GM12873 (cell line): ENCODE data around the gene ABI3.

Experiments used
- TF ChIP-seq, protein P1 (sequence below): IDR thresholded peaks from 2 replicates; pipeline ENCODE4 v1.5.1; 2012; ENCODE audit warnings: low read depth, mild to moderate bottlenecking, moderate library complexity, low read length, control low read depth; ENCODE audit not compliant: insufficient read depth; ENCODE audit errors: missing control alignments

The ABI3 gene

DNA sequence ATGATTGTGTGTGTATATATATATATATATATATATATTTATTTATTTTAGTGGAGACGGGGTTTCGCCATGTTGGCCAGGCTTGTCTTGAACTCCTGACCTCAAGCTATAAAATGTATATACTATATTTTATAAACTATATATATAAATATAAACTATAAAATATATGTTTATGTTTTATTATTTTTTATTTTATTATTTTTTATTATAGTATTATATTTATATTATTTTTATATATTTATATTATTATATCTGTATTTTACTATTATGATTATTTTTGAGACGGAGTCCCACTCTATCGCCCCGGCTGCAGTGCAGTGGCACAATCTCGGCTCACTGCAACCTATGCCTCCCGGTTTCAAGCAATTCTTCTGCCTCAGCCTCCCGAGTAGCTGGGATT is 30.5 kb downstream of the ABI3 start:
- TF ChIP-seq, protein P1, sequence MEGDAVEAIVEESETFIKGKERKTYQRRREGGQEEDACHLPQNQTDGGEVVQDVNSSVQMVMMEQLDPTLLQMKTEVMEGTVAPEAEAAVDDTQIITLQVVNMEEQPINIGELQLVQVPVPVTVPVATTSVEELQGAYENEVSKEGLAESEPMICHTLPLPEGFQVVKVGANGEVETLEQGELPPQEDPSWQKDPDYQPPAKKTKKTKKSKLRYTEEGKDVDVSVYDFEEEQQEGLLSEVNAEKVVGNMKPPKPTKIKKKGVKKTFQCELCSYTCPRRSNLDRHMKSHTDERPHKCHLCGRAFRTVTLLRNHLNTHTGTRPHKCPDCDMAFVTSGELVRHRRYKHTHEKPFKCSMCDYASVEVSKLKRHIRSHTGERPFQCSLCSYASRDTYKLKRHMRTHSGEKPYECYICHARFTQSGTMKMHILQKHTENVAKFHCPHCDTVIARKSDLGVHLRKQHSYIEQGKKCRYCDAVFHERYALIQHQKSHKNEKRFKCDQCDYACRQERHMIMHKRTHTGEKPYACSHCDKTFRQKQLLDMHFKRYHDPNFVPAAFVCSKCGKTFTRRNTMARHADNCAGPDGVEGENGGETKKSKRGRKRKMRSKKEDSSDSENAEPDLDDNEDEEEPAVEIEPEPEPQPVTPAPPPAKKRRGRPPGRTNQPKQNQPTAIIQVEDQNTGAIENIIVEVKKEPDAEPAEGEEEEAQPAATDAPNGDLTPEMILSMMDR = no peak

- TF ChIP-seq, protein P1 = no peak
These were observed 31.3 kb downstream of the ABI3 start for GRCh38 chr17:49241692-49242397.

DNA sequence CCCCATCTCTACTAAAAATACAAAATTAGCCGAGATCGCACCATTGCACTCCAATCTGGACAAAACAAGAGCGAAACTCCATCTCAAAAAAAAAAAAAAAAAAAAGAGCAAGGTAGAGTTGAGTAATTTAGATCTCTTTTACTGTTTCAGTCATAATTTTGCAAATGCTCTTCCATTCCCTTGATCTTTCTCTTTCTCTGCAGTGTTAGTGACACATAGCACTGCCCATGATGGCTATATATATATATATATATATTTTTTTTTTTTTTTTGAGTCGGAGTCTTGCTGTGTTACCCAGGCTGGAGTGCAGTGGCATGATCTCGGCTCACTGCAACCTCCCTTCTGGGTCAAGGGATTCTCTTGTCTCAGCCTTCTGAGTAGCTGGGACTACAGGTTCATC is 32.3 kb downstream of the ABI3 start:
- TF ChIP-seq, protein P1 = no peak

GRCh38 chr17:49244839-49245238 is 34.3 kb downstream of the ABI3 start:
- TF ChIP-seq, protein P1 = no peak

GRCh38 chr17:49247944-49248343 is 37.4 kb downstream of the ABI3 start:
- TF ChIP-seq, protein P1 = no peak

DNA sequence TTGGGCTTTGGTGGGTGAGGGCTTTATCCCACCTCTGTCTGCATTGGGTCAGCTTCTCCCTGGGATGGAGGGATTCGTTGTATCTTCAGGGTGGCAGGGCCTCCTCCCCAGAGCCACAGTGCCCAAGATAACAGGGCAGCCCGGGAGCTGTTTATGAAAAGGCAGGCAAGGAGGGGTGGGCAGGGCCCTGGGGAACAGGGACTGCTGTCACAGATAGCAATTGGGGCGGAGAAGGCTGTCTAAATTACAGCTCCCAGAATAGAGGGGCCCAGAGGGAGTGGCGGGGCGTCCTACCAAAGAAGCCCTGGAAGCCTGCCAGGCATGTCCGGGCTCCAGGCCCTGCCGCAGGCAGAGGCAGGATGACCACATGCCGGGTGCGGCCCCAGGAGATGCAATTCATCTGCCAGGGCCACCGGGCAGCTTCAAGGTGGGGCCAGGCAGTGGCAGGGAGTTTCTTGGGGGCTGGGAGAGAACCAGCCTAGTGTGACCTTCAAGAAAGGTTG is 38.8 kb downstream of the ABI3 start:
- TF ChIP-seq, protein P1 = no peak

DNA sequence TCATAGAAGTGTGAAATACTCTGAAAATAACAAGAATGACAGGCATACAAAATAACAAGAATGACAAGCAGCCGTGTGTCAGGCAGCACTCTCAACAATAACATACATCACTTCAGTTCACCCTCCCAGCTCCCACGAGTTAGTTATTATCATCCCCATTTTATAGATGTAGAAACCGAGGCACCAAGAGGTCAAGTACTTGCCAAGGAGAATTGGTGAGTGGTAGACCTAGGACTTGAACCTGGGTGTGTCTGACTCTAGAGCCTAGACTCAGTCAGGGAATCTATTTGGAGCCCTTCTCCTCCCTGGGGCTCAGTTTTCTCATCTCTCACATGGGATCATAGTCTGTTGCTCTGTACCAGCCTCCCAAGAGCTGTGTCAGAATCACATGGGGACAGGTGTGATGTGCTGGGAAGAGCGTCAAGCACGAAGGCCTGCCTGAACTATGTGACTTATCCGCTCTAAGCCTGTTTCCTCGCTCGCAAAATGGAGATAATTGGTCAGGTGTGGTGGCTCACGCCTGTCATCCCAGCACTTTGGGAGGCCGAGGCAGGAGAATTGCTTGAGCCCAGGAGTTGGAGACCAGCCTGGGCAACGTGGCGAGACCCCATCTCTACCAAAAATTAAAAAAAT is 39.5 kb downstream of the ABI3 start:
- TF ChIP-seq, protein P1 = no peak
